ENCODE measurements around the gene SEPTIN8.

SEPTIN8 gene

DNA sequence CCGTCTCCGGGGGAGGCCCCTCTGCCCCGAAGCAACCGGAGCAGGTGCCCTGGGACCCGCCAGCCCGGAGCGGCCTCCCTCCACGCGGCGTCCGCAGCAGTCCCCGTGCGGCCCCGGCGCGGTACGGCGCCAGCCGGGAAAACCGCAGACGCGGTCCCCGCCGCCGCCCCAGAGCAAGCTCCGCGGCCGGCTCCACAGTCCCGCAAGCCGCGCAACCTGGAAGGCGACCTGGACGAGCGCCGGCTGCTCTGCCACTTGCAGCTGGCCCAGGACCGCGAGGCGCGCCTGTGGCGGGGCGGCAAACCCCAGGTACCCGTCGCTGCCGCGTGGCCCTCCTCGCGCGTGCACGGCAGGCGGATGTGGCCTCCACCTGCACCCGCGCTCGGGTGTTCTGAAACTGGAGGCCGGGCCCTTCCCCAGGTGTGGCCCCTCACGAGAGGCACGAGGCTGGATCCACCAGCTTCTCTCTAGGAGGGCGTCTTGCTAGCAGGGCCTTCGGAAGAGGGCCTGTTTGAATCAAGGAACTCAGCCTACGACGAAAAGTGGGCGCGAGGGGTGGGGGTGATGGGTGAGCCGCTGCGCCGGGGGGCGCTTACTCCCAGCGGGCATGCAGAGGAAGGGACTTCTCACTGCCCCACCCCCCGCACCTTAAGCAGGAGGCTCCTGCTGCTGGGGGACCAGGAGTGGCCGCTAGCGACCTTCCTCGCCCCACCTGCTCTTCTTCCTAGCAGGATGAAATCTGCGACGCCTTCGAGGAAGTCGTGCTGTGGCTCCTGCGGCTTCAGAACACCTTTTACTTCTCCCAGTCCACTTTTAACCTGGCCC is 29.2 kb downstream of the SEPTIN8 start:
- no peak for DNase-seq

DNA sequence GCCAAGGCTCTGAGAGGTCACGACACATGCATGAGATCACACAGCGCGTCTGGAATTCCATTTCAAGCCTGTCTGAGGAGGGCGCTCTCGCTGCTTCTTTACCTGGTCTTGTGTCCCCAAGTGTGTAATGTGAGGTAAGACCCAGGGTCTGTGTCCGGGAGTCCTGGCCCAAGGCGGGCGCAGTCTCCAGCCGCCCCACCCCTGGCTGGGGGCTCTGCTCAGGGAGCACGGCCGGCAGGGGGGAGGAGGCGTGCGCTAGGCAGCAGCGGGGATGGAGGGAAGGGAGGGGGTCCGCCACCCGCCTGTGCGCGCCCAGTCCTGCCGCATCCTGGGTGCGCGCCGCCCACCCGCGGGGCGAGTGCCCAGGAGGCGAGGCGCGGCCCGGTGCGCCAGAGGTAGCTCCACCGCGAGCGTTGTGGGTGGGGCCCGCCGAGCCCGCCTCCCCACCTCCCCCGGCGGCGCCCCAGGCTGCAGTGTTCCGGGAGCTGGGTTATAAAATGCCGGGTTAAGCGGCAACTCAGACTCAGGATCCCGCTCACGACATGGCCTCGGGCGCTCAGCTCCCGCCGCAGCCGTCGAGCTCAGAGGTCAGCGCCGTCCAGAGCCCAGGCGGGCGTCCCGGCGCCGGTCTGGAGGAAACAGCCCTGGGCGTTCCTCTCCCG is 30.0 kb downstream of the SEPTIN8 start, which contains the start of gene CCNI2:
Gene CCNI2, plus strand, starts transcription at position 473 of the 662 bp plus-strand sequence. Its CDS starts 70 bp downstream, at position 543.
- no peak for DNase-seq

DNA sequence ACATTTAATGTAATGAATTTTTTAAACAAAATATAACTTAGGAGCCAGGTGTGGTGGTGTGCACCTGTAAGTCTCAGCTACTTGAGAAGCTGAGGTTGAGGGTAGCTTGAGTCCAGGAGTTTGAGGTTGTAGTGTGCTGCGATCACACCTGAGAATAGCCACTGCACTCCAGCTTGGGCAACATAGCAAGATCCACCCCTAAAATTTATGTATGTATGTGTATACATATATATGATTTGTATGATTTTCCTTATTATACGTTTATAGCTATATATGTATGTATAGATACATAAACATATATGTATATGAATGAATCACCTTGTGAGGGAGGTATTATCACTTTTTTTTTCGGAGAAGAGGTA is 30.5 kb downstream of the SEPTIN8 start:
- DNase-seq = no peak

DNA sequence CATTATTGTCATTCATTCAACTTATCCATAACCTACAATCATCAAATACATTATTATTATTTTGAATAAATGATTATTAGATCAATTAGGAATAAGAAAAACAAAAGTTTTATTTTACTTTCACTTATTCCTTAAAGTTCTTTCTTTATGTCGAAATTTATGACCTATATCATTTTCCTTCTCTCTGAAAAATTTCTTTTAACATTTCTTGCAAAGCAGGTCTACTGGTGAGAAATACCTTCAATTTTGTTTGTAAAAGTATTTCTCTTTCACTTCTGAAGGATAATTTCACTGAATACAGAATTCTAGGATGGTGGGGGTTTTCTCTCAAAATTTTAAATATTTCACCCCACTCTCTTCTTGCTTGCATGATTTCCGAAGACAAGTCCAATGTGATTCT is 32.4 kb downstream of the SEPTIN8 start:
- DNase-seq = no peak

DNA sequence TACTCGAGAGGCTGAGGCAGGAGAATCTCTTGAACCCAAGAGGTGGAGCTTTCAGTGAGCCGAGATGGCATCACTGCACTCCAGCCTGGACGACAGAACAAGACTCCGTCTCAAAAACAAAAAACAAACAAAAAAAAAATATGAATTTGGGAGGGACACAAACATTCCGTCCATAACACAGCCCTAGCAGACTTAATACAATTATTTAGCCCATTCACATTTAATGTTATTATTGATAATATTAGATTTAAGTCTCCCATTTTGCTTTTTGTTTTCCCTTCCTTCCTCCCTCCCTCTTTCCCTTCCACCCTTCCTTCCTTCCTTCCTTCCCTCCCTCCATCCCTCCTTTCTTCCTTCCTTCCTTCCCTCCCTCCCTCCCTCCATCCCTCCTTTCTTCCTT is 34.4 kb downstream of the SEPTIN8 start:
- DNase-seq = no peak

DNA sequence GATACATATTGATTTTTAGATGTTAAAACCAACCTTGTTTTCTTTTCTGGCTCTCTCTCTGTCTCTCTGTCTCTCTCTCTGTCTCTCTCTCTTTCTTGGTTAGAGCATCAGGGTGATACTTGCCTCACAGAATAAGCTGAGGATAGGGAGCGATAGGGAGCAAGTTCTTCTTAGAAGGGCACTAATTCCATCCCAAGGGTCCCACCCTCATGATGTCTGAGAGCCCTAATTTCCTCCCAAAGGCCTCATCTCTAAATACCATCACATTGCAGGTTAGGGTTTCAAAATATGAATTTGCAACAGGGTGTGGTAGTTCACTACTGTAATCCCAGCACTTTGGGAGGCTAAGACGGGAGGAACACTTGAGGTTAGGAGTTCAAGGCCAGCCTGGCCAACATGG is 34.9 kb downstream of the SEPTIN8 start:
- no peak for DNase-seq

DNA sequence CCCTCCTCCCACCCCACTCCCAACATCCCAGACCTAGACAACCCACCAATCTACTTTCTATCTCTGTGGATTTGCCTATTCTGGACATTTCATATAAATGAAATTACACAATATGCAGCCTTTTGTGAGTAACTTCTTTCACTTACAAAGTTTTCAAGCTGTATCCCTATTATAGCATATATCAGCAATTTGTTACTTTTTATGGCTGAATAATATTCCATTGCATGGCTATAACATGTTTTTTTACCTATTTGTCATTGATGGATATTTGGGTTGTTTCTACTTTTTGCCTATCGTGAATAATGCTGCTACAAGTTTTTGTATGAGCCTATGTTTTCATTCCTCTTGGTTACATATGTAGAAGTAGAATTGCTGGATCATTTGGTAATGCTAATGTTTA is 37.8 kb downstream of the SEPTIN8 start:
- DNase-seq = no peak

DNA sequence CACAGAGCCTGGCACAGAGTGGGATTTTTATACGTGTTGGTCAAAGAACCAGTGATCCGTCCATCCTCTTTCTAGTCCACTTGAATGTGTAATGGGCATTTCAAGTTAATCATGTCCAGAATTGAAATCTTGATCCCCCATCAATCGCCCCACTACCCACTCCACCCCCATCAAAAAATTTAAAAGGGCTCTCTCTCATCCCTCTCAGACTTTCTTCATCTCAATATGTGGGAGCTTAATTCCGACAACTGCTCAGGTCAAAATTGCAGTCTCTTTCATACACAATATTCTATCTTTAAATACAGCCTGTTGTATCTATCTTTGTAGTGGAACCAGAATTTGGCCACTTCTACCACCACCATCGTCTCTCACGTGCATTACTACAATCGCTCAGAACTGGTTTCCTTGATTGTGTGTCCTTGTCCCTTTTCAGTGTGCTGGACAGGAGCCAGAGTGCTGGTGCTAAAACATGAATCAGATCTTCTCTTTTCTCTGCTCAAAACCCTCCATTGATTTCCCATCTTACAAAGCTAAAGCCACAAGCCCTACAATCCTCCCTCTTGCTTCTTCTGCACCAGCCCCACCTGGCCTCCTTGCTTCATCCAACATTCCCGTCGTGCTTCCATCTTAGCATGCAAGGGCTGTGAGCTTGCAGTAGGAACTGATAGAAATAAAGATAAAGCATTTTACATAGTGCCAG is 38.9 kb downstream of the SEPTIN8 start:
- DNase-seq = no peak

DNA sequence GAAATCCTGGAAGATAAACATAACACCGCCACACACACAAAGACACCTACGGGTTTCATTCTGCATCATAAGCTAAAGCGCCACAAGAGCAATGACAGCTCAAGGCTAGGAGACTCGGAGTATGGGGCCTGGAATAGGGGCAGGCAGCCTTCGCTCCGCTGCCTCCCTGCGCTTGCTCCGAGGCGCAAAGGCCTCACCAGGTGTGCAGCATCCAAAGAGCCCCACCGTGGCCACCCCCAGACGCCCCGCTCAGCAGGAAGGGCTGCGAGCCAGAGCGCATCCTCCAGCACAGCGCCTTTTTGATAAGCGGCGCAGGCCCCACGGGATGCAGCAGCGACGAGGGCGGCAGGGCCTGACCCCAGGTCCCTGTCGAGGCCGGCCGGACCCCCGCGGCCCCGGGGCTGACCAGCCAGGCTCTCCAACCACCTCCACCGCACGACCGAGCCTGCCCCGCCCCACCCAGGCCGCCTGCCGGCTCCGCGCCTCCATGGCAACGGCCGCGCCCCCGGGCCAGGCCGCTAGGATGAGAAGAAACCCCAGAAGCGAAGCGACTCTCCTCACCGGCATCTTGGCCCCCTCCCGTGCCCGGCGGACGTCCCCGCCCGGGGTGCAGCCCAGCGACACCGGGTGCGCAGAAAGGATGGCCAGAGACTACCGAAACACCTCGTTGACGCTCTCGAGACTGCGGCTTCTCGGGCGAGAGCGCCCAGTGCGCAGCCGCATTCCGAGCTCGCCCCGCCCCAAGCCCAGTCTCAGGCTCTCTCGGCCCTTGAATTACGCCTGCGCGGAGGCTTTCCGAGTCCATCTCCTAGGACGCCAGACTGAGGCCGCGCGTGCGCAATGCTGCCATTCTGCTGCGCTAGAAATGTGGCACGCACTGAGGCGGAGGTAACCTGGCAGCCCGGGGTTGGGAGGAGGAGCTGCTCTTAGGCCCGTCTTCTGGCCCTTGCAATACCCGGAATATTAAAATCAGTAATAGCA is 39.9 kb downstream of the SEPTIN8 start, which contains the start of gene KIF3A:
Gene KIF3A, minus strand, starts transcription at position 694 of the 981 bp plus-strand sequence. Its CDS starts 127 bp downstream, at position 567.
- peak; percentile 81 to 97 for DNase-seq

DNA sequence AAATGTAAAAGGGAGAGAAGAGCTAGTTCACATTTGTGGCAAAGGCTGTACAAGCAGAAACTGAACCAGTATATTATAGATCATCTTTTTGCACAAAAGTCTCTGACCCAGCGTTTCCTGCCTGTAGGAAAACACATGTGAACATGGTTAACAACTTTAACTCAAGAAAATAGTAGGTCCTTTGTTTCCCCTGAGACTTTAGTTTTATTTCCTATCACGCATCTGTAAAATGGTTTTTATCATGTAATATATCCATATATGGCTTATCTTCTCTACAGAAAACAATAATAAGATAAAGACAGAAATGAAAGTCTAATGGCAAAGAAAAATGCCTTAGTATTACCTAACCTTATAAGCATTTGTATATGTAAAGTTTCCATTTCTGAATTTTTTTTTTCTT is 42.4 kb downstream of the SEPTIN8 start:
- no peak for DNase-seq

DNA sequence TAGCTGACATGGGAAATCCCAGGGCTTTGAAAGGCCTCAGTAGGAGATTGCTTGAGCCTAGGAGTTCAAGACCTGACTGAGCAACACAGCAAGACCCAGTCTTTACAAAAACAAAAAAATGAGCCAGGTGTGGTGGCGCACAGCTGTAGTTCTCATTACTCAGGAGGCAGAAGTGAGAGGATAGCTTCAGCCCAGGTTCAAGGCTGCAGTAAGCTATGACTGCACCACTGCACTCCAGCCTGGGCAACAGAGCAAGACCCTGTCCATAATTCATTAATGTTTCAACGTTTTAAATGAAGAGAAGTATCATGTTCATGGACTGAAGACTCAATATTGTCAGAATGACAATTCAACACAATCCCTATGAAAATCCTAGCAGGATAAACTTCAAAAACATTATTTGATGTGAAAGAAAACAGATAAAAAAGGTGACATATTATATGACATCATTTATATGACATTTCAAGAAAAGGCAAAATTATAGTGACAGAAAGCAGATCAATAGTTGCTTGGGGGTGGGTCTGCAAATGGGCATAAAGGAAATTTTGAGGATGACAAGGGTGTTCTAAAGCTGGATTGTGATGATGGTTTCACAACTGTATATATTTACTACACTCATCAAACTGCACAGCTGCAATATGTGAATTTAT is 43.4 kb downstream of the SEPTIN8 start:
- no peak for DNase-seq

DNA sequence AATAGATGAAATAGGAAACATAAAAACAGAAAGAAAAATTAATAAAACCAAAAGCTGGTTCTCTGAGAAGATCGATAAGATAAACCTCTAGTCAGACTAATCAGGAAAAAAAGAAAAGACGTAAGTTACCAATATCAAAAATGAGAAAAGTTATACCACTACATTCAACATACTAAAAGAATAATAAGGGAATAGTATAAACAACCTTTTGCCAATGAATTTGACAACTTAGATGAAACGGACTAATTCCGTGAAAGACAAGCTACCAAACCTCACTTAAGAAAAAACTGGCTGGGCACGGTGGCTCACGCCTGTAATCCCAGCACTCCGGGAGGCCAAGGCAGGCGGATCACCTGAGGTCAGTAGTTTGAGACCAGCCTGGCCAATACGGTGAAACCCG is 47.1 kb downstream of the SEPTIN8 start:
- DNase-seq = no peak

DNA sequence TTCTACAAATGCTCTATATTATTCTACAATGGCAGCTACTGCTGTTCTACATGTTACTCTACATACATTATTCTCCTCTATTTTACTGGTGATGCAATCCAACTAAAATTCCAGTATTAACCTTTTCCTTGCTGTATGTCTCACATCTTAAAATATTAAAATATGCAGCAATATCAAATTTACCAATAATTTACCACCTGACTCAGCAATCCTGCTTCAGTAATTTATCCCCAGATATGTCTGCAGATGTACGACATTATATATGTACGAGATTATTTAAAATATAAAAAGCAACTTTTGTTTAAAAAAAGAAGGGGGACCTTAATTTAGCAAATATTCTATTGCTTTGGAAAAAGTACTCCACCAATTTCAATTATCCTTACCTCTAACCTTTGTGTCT is 51.3 kb downstream of the SEPTIN8 start:
- no peak for DNase-seq

DNA sequence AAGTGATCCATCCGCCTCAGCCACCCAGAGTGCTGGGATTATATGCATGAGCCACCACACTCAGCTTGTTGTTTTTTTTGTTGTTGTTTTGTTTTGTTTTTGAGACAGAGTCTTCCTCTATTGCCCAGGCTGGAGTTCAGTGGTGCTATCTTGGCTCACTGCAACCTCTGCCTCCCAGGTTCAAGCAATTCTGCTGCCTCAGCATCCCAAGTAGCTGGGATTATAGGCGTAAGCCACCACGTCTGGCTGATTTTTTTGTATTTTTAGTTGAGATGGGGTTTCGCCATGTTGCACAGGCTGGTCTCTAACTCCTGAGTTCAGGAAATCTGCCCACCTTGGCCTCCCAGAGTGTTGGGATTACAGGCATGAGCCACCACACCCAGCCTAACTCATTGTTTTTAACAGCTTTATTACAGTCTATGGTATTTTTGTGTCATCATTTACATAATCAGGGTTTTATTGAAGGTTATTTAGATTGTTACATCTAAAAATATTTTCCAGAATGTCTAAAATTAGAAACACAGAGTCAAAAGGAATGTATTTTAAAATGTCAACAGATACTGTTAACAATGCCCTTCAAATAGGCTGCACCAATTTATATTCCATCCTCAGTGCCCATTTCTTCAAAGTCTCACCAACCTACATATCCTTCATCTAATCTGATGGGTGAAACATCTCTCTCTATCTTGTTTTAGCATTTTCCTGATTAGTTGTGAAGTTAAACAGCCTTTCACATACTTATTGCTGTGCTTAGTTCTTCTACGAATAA is 58.3 kb downstream of the SEPTIN8 start:
- no peak for DNase-seq

DNA sequence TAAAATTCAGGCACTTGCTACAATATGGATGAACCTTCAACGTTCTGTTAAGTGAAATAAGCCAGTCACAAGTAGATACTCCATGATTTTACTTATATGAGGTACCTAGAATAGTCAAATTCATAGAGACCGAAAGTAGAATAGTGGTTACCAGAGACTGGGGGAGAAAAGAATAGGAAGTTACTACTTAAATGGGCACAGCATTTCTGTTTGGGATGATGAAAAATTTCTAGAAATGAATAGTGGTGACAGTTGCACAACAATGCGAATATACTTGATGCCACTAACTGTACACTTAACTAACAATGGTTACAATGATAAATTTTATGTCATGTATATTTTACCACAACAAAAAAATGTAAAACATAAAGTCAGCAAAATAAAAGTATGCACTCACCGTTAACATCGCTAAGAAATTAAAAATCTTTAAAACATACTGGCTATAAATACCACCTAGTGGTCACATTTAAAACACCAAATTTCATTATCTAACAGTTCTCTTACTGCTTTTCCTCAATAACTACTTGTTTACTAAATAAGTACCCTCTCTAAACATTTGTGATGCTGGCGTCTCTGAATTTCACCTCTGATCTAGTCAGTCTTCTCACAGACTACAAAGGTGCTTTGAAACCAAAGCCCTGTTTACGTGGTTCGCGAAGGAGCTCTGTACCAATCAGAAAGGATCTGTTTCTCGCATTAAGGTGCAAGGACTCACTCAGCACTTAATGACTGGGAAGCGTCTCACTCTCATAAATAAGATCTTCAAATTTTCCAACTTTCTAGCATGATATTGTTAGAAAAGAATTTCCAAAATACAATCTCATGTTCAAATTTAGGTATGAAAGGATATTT is 62.4 kb downstream of the SEPTIN8 start:
- DNase-seq = no peak

DNA sequence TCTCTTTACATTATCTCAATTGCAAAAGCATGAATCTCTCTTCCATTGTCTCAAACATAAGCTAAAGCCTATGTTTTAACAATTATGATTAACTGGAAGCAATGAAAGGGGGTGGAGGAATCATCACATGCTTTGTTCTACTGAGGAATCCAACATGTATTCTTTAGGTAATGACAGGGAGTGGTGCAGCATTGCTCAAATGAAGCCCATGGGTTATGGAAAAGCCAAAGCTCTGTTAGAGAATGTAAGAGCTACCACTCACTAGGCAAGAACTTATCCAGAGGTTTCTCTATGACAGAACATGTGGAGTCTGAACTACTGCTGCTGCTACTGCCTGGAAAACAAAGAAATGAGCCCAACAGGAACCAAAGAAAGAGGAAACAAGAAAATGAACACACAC is 68.4 kb downstream of the SEPTIN8 start:
- DNase-seq = no peak

DNA sequence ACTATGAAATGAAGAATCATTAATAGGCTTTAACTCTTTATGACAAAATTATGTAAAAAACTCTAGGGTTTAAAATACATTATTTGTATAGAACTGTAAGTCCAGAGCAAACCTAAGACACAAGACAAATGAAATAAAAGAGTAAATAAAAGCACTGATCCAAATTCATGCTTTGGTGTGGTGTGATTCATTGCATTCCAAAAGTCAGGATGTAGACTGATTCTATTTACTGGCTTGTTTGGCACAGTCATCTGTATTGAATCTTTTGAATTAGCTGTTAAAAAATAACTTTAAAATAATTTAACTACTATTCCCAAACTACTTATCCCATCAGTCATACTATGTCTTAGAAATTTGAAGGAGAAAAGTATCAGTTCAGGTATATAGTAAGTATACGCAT is 72.2 kb downstream of the SEPTIN8 start:
- no peak for DNase-seq

Measured in cerebellar nuclear complex (tissue), 1 donor.